Tibial artery (tissue), 4 donors: ENCODE results near the gene BTRC.

Experiments
- DNase-seq, 2 donors: peaks; one replicate each; pipeline ENCODE4 v3.0.0-alpha.2; 2019
- H3K27ac ChIP-seq, 2 donors: fragments of 200-600 bp; sonication (generic) in 1 of 2; 1 replicate in 1 of 2; 2 replicates in 1 of 2; pipeline ENCODE4 v1.5.1; 2018 to 2019; ENCODE audit warnings: mild to moderate bottlenecking in 1 of 2
- H3K27me3 ChIP-seq, 2 donors: fragments of 200-600 bp; sonication (generic) in 1 of 2; one replicate each; pipeline versions ENCODE4 v1.5.1 to v1.6.0; 2016 to 2019
- H3K36me3 ChIP-seq, 3 donors: fragments of 200-600 bp; sonication (generic) in 2 of 3; one replicate each; pipeline ENCODE4 v1.5.1; 2016 to 2019; ENCODE audit warnings: mild to moderate bottlenecking in 2 of 3
- H3K4me1 ChIP-seq, 4 donors: fragments of 200-600 bp; sonication (generic) in 2 of 4; 1 replicate in 3 of 4; 2 replicates in 1 of 4; pipeline ENCODE4 v1.5.1; 2016 to 2019
- H3K4me3 ChIP-seq, 2 donors: fragments of 200-600 bp; sonication (generic) in 1 of 2; 1 replicate in 1 of 2; 2 replicates in 1 of 2; pipeline ENCODE4 v1.5.1; 2018 to 2019; ENCODE audit warnings: mild to moderate bottlenecking in 2 of 2
- H3K9me3 ChIP-seq, 3 donors: fragments of 200-600 bp; sonication (generic) in 1 of 3; one replicate each; pipeline ENCODE4 v1.5.1; 2016 to 2019
- intact Hi-C: fragments of 100-400 bp; cut with DNase I; formaldehyde crosslinking; loops from one replicate; pipeline ENCODE4 v1.15.0; 2023; ENCODE audit warnings: low total_unique reads
- TF ChIP-seq, protein P1 (sequence below), 2 experiments: fragments of 200-600 bp in 1 of 2; fragments of 450-650 bp in 1 of 2; IDR thresholded peaks; one replicate each; pipeline ENCODE4 v1.5.1; 2017 to 2019; ENCODE audit warnings: antibody characterized with exemption in 2 of 2, mild to moderate bottlenecking in 1 of 2, moderate library complexity in 1 of 2

Gene BTRC

DNA sequence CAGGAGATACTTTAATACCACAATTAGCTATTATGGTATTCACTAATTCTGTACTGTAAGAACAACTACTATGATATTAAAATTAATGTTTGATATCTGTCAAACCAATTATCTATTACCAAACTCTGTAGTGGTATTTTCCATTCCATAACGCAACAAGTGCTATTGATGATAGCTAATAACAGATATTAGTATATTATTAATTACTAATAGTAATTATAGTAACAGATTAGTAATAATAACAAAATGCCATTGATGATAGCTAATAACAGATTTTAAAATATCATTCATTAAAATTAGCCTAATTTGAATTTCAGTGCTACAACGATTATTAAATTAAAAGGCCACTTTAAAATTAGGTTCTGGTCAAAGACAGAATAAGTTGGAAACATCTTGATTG, 93.5 kb downstream of the BTRC start:
- no peak overlapping the region for H3K4me3 ChIP-seq
- no peak for DNase-seq
- no peak overlapping the region for H3K27ac ChIP-seq
- no peaks in the 10 kb centered on the region for H3K36me3 ChIP-seq
- TF ChIP-seq, protein P1, sequence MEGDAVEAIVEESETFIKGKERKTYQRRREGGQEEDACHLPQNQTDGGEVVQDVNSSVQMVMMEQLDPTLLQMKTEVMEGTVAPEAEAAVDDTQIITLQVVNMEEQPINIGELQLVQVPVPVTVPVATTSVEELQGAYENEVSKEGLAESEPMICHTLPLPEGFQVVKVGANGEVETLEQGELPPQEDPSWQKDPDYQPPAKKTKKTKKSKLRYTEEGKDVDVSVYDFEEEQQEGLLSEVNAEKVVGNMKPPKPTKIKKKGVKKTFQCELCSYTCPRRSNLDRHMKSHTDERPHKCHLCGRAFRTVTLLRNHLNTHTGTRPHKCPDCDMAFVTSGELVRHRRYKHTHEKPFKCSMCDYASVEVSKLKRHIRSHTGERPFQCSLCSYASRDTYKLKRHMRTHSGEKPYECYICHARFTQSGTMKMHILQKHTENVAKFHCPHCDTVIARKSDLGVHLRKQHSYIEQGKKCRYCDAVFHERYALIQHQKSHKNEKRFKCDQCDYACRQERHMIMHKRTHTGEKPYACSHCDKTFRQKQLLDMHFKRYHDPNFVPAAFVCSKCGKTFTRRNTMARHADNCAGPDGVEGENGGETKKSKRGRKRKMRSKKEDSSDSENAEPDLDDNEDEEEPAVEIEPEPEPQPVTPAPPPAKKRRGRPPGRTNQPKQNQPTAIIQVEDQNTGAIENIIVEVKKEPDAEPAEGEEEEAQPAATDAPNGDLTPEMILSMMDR (IDR thresholded peaks at IDR 0.05) = no peak
- H3K4me1 ChIP-seq = peaks cover 0 to 14% (median 0%) of the 10 kb centered on the region in 4 donors
- no peaks in the 10 kb centered on the region for H3K27me3 ChIP-seq
- H3K9me3 ChIP-seq = no peaks in the 10 kb centered on the region
- intact Hi-C loops = loop anchor here (10.0 kb wide), 1 partner anchor 143 kb away; no protein-coding TSS in a partner anchor

DNA sequence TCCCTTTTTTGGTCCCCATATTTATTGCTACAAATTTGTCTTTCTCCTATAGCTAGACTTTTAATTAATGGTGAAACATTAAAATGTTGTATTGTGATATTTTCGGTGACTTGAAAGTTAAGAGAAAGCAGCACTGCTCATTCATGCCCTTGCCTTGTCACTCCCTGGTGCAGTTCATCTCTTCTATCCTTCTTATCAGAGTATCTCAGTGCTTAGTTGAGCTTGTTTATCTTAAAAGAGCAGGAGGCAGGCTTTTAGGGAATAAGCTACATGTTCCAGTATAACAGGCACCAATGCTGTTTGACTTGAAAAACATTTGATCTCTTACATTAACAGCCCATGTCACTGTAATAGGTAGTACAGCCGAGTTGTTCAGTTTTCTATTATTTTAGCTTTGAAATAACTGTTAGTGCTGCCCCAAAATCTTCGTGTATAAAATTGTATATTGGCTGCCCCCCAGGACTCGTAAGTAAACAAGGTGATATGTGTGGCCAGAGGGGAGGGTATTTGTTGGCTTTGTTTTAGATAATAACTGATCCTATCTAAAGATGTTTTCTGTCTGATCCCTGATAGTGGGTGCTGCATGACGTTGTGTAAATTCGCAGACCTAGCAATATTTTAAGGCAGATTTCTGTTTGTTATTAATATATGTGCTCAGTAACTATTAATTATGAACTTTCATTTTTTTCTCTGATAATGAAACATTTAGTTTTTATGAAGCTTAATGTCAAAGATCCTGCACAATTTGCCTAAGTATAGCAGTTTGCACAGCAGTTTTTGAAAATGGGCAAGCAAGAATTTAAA, 96.5 kb downstream of the BTRC start:
- intact Hi-C loops = no loop called here

GRCh38 chr10:101451261-101451660, 97.3 kb downstream of the BTRC start:
- Histone ChIP-seq H3K4me3 (no peak overlapping the region), H3K27ac (no peak overlapping the region), H3K4me1 (peaks cover 0 to 11% (median 0%) of the 10 kb centered on the region in 4 donors), H3K27me3 (no peaks in the 10 kb centered on the region), H3K9me3 (no peaks in the 10 kb centered on the region), H3K36me3 (no peaks in the 10 kb centered on the region)
- TF ChIP-seq, protein P1 (IDR thresholded peaks at IDR 0.05) = no peak
- no peak for DNase-seq
- intact Hi-C loops = no loop called here

More for the DNA sequence above, 96.5 kb downstream of the BTRC start:
- no peaks in the 10 kb centered on the region for H3K9me3 ChIP-seq
- no peaks in the 10 kb centered on the region for H3K27me3 ChIP-seq
- H3K4me3 ChIP-seq = no peak overlapping the region
- no peak overlapping the region for H3K27ac ChIP-seq
- no peaks in the 10 kb centered on the region for H3K36me3 ChIP-seq
- TF ChIP-seq, protein P1 (IDR thresholded peaks at IDR 0.05) = no peak
- no peak for DNase-seq
- peaks cover 0 to 14% (median 0%) of the 10 kb centered on the region in 4 donors for H3K4me1 ChIP-seq

GRCh38 chr10:101451667-101452069, 97.7 kb downstream of the BTRC start:
- no peak overlapping the region for H3K4me3 ChIP-seq
- H3K27me3 ChIP-seq = no peaks in the 10 kb centered on the region
- H3K9me3 ChIP-seq = no peaks in the 10 kb centered on the region
- intact Hi-C loops = no loop called here
- peaks cover 0 to 7% (median 0%) of the 10 kb centered on the region in 4 donors for H3K4me1 ChIP-seq
- H3K36me3 ChIP-seq = no peaks in the 10 kb centered on the region
- DNase-seq = no peak
- no peak overlapping the region for H3K27ac ChIP-seq
- TF ChIP-seq, protein P1 (IDR thresholded peaks at IDR 0.05) = no peak

DNA sequence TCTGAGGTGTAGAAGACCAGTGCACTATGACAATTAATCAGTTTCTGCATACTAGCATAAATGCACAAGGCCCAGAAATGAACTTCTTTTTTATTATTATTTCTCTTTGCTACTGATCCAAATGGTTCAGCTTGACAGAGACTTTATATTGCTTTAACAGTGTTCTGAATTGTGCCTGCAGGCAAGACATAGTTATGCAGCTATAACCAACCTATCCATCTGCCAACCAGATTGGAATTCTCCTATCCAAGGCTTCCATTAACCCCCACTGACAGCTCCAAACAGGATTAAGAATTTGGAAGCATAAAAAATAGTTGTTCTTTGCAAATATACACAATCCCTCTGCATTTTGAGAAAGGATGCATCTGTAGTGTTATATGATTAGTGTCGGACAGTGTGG, 98.2 kb downstream of the BTRC start:
- Histone ChIP-seq H3K4me3 (no peak overlapping the region), H3K9me3 (no peaks in the 10 kb centered on the region), H3K4me1 (peaks cover 0 to 2% (median 0%) of the 10 kb centered on the region in 4 donors), H3K27ac (no peak overlapping the region), H3K36me3 (no peaks in the 10 kb centered on the region), H3K27me3 (no peaks in the 10 kb centered on the region)
- intact Hi-C loops = no loop called here
- TF ChIP-seq, protein P1 (IDR thresholded peaks at IDR 0.05) = no peak
- DNase-seq = no peak
